CD4-positive, alpha-beta T cell treated with Interleukin-2 at 100 ng/mL for 4 hours (primary cell): ENCODE measurements around the gene NELL1.

ENCODE experiments used
- DNase-seq: peaks from one replicate; pipeline ENCODE4 v3.0.0-alpha.2; 2020; ENCODE audit warnings: low spot score

Gene NELL1

DNA sequence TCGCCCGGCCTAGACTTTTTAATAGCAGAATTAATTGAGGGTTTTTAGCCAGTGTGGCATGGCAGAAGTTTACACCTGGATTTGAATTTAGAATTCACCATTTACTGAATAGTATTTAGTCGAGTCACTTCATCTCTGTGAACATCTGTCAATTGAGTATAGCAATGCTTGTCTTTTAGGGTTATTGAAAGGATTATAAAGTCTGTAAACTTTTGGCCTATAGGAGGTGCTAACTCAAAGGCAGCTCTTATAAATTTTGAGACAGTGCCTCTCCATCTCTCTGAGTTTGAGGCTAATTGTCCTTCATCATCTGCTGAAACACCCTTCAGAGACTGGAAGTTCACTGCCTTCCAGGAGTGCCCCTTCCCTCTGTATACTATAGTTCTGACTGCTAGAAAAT, 205.0 kb downstream of the NELL1 start:
- DNase-seq, result no peak

DNA sequence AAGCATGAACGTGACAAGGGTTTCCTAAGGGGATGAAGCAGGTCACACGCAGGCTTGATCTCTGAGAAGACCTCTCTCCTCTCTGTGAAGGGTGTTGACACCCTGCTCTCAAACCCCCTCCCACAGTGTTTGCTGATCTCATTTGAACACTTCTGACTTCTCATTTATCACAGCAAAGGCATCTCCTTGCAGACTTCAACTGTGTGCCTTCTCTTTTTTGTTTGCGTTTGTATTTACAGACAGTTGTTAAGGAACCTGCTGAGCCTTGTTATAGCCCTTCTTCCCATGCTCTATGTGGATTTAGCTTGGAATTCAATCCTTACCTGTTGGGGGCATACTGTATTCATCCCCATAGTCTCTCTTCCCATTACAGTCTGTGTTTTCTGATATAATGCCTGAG, 206.5 kb downstream of the NELL1 start:
- no peak for DNase-seq

DNA sequence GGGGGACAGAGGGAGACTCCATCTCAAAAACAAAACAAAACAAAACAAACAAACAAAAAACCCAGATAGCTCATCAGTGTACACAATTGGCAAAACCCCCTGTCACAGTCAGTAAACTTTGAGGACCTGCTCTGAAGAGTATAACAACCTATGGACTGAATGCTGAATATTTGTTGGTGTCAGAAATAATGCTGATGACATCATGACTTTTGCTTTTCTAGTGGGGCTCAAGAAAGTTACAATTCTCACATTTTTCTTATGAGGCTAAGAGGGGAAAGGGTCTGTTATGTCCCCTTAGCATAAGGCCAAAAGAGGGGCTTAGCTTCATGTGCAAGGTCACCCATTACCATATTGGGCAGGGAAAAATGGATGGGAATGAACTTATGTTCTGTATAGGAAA, 207.4 kb downstream of the NELL1 start:
- no peak for DNase-seq

DNA sequence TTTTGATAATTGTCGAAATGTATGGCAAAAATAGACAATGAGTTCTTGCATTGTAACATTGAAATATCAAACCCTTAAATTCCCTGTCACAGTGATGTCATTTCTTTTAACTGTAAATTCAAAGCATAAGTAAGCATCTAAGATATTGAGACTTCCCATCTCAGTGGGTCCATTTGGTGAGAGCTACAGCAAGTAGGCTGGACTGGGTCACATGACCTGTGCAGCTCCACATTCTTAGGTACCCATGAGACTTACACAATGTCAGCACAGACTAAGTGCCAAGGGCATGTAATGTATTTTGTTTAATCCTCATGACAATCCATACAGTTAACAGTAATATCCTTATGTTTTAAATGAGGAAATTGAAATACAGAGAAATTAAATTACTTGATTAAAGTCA, 210.7 kb downstream of the NELL1 start:
- DNase-seq, result no peak

DNA sequence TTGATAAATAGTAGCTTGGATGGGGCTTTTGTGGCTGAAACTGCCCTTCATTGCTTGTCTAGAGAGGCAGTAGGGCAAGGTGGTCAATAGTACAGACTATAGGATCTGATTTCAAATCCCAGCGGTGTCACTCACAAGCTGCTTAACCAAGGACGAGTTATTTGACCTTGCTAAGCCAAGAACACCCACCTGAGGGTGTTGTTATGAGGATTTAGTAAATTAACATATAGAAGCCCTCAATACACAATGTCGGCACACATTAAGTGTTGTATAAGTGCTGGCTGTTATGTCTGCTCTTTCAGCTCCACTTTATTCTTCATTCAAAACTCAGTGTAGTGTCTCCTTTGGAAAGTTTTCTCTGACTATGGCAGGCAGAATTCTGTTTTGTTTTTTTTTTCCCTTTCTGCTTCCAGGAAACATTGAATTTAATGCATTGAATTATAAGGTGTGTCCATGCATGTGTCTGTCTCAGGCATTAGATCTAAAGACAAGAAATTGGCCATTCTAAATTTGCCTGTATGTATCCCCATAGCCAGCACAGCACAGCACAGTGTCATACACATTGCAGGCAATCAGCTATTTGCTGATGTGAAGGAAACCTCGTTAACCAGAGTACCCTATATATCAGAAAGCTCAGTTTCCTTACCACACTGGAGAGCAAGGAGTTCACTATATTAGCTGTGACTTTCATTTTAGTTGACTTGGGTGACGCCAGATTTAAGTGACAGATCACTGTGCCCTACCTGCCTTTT, 212.1 kb downstream of the NELL1 start:
- DNase-seq, result no peak

DNA sequence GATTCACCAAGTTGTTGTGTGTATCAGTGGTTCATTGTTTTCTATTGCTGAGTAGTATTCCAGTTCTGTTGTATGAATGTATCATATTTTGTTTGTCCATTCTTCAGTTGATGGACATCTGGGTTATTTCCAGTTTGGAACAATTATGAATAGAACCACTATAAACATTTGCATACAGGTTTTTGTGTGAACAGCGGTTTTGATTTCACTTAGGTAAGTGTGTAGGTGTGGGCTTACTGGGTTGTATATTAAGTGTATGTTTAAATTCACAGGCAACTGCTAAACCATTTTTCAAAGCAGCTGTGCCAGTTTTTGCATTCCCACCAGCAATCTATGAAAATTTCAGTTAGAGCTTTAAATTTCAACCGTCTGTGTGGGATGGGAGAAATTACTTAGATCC, 217.8 kb downstream of the NELL1 start:
- no peak for DNase-seq

DNA sequence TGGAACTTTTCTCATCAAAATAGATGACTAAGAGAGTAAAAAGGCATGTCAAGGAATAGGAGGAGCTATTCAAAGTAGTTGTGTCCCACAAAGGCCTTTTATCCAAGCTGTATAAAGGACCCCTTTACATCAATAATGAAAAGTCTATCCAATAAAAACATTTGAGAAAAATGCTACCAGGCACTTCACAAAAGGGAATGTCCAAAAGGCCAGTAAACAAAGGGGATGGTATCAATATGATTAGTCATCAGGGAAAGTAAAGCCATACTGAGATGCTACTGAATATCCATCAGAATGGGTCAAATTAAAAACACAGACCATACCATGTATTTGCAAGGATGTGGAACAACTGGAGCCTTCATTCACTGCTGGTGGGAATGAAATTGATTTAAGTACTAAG, 224.9 kb downstream of the NELL1 start:
- DNase-seq, result no peak

DNA sequence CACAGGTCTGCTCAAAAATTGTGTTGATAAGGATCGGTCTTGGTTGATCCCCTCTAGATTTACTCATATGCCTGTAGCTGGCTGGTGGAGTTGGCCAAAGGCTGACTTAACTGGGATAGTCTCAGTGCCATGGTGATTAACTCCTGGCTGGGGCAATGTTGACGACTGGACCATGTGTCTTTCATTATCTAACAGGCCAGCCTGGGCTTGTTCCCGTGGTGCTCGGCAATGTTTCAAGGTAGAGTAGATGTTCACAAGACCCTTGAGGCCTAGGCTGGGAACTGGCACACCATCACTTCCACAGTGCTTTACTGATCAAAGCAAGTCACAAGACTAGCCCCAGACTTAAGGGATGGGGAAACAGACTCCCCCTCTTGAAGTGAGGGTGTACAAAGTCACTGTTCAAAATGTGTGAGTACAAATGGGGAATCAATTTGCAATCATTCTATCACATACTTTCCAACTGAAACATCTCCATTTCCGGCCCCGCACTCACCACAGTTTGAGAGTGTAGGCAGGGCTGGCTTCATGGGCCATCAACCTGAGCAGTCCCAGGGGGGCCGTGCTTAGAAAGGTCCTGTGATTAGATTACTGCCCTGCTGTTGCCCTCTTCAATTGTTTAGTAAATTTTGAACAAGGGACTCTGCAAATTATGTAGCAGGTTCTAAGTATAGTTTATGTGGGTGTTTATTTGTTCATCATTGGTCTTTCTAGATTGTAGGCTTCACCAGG, 240.8 kb downstream of the NELL1 start:
- DNase-seq, result no peak

DNA sequence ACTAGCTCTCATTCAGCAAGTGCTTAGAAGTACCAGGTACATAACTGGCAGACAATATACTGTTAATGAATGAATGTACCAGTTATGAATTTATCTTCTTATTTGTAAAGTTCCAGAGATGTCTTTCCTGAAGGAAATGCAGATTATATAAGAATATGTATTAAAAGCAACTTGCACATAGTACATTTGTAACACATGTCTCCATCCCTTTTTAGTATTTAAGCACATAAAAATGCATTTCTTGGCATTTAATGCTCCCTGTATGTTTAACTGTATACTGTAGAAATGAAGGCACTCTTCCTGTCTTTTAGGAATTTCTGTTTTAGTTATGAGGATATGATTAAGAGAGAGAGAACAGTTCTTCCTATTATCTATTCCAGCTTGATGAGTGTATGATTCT, 241.3 kb downstream of the NELL1 start:
- DNase-seq, result no peak

DNA sequence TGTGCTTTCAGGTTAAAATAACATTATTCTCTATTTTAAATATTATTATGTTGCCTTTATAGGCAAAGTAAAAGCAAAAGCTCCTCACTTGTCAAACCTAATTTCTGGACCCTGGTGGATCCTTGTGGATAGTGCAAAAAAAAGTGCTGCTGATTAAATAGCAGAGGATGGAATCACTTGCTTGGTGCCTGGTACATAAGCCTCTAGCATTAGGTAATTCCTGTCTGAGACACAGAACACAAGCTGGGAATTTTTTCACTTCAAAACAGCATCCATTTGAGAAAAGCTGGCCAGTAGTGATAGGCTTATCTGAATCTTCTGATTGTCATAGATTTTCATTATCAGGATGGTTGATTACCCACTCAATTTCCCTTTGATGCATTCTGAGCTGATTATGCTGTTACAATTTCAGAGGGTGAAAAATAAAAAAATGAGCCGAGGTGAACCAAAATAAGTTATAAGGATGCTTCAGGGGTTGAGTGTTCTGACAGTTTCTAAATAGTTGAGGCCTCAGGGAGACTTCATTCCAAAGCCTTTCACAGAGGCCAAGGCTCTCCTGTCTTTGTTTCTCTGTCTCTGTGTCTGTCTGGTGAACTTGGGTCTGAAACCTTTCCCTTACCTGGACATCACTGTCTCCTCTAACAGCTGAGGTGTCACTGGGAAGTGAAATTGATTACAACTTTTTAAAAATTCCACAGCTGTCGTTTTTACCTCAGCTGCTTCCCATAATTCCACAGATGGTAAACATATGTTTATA, 242.9 kb downstream of the NELL1 start:
- DNase-seq, result no peak

DNA sequence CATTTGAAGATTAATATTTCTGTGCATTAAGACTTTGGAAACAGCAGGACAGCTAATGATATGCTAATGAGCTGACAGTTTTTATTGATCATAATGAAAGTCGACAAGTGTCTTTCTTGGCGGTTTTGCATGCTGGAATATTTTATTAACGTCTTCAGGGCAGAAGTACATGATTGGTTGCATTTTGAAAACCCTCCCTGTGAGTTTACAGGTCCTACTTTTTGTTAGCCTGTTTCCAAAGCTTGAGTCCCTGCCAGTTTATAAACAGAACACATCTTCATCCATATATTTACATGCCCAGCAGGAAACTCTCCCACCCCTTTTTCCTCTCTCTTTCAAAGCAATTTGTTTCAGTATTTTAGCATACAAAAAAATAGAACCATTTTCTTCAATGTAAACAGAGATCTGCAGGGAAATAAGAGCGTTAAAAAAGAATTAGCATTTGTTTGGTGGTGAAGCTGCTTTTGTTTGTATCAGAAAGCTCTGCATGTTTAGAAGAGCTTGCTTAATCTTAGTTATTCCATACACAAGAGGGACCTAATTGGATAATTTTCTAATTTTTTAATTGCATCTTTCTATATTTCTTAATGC, 243.6 kb downstream of the NELL1 start:
- DNase-seq, result no peak

DNA sequence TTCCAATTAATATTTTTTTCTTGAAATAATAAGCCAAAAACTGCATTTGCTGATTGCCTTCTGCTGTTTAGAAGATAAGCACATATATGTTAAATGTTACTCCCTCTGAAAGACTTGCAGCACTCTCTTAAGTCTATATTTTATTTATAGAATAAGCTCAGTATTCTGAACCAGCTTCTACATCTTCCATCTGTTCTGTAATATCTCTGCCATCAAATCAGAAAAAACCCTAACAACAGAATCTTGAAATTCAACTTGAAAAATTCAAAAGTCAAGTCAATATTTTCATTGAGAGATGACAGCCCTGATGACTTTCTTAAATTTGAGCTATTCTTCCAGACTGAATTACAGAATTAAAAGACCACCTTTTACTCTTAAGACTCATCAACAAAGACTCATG, 247.9 kb downstream of the NELL1 start:
- no peak for DNase-seq

DNA sequence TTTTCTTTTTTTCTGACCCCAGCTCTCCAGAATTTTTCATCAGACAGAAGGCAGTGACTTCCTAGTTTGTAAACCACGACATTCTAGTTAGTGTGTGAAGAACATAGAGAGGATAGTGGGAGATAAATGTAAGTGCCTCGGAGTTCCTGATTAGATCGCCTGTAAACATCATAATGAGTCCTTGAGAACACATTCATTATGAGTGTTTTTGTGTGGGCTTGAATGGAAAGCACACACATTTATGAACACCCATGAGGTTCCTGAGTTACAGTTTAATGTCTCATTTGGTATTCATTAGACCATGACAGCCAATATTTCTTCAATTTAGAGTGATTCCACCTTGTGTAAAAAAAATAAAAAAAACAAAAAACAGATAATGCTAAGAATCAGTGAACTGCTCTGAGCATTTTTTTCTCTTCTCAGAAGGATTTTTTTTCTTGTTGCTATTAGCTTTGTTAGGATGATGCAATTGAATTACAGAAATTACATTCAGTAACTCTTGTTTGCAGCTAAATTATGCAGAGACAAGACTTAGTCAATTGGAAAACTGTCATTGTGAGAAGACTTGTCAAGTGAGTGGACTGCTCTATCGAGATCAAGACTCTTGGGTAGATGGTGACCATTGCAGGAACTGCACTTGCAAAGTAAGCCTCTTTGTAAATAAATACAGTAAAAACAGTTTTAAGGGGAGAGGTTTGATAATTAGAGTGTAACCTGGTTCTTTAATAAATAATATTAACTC, 257.6 kb downstream of the NELL1 start:
- no peak for DNase-seq

DNA sequence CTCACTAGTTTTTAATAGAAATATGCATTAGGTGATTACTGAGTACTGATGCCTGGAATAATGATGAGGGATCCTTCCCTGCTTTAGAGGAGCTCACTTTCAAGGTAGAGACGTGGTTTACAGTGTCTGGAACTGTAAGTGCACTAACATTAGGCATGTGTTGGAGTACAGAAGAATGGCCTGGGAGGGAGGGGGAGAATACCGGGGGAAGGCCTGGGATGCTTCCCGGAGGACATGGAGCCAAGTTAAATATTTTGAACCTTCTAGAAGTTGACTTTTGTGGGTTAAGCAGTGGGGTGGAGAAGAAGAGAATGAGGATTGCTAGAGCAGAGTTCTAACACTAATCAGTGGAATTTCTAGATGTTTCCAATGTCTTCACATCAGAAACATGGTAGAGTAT, 261.6 kb downstream of the NELL1 start:
- no peak for DNase-seq

DNA sequence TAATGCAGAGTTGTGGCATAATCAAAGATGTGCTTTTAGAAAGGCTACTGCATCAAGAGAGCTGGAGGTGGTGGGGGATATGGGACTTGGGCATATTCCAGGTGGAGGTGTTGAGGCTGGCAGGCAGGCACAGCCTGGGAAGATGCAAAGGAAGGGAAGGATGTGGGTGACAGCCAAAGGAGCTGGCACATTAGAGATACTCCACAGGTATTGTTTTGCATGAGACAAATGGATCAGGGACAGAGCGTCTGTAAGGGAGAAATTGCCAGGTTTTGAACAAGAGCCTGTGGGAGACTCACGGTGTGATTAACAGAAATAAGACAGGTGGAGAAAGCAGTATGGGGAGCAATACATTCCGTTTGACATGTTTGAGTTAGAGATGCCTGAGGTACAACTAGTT, 263.7 kb downstream of the NELL1 start:
- no peak for DNase-seq

DNA sequence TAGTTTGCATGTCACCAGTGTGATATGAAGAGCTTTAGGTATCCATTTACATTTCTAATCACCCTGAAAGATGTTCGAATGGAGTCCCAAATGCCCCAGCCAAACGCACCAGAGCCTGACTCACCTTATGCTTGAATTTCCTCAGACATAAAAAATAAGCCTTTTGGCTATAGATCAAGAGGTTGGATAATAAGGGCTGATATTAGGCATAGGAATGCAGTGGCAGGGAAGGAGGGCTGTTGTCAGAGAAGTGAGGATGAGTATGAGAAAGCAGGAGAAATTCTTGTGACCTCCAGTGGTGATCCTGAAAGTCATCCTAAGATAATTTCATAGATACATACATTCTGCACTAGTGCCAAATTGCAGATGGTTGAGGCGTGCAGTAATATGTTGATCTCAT, 264.6 kb downstream of the NELL1 start:
- no peak for DNase-seq

DNA sequence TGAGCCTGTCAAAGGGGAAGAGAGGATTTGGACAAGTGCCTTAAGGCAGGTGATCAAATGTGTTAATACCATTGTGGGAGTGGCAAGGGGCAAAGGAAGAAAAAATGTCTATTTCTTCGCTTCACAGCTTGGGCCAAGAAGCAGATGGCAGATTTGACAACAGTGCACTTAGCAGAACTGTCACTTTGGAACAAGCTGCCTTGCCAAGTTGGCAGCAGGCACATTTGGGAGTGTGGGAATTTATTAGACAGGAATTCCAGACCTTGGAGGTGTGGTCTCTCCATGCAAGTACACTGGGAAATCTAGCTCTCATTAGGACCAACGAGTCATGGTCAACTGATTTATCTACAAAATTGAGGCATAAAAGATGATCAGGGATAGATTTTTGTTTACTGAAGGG, 265.1 kb downstream of the NELL1 start:
- no peak for DNase-seq

DNA sequence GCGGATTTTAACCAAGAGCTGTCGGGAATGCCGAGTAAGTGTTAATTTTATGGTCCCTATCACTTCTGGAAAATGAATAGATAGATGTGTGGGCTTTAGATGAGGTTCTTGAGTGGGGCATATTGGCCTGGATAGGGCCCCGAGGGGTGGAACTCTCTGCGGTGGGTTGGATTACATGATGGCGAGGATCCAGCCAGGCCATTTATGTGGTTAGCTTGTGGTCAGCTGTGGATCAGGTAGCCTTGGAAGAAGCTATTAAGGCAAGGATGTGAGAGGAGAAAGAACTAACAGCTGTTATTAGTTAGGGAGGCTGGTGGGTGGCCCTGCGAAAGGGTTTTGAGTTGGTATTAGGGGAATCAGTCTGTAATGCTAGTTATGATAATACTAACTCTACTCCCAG, 268.4 kb downstream of the NELL1 start:
- no peak for DNase-seq

DNA sequence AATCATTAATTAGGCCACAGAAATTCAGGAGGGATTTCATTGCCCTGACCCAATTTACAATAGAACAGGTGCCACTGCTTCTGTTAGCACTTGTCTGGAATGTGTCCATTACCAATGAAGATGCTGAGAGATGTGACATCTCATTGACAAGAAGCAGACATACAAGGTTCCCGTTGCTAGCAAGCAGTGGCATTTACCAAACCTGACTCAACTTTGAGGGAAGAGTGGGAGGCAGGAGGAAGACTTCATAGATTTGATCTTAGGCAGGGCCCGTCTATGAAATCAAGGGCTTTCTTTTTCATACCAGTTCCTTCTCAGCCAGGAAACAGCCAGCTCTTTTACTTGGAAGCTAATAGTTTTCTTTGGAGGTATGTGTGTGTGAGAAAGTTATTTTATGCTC, 280.2 kb downstream of the NELL1 start:
- no peak for DNase-seq

DNA sequence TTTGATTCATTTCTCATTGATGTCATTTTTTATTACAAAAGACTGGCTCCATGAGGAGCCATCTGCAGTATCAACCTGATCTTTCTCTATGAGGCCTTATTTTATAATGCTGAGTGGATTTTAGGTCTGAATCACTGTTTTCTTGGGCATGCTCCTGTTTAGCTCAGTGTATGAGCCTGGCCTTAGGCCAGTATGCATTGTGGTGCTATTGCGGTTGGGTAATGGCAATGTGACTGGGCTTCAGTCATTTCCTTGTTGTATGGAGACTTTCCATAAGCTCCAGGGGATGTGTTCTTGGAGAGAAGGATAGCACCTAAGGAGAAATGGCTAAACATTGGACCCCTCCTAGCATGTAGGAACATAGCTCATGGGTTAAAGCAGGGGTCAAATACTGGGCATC, 293.2 kb downstream of the NELL1 start:
- DNase-seq, result no peak

DNA sequence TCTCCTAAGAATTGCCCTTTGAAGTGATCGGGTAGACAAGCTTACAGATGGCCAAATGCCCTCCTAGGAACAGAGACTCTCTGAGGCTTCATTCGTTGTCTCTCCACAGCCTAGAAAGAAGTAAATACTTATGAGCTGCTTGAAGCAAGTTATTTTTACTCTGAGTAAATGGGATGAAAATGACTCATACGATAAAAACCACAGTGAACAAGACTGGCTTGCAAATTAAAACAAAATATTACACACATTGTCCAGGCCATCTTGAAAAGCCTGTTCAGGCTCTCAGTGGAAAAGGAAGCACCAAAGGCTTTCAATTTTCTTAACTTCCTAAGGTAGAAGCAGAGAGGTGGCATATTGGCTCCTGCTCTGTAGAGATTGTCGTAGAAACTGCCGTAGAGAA, 294.2 kb downstream of the NELL1 start:
- DNase-seq, result no peak

DNA sequence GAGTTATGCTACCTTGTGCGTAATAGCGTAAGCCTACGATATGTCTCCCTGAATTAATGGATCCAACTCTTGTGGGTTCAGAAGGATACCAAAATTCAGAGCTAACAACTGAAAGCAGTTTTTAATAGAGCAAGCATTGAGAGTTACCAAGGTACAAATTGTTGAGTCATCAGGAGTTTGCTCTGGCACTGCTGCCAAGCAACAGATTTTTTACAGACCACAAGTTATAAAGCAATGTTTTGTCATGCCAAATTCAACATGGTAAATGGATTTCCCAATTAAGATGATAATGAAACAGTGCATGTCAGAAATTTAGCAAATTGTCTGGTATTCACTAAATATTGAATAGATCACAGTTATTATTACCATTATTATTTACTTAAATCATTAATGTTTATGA, 295.6 kb downstream of the NELL1 start:
- DNase-seq, result no peak
